HG02763 (cell line): Measurements from ENCODE around the gene MMD.

Experiments used
- ATAC-seq: cut with Tn5 transposase; IDR thresholded peaks from one replicate; pipeline ENCODE4 v1.9.1; 2021; ENCODE audit warnings: mild to moderate bottlenecking, moderate library complexity; ENCODE audit not compliant: unreplicated experiment

MMD gene

GRCh38 chr17:55354941-55355340 lies 66.7 kb downstream of the MMD start:
- ATAC-seq = no peak

GRCh38 chr17:55354010-55354409 lies 67.6 kb downstream of the MMD start:
- no peak for ATAC-seq

- no peak for ATAC-seq
Observed at GRCh38 chr17:55351226-55351625, 70.4 kb downstream of the MMD start.

- ATAC-seq = no peak
Observed at GRCh38 chr17:55350825-55351205, 70.8 kb downstream of the MMD start.

- no peak for ATAC-seq
Observed at GRCh38 chr17:55348749-55349354, 72.8 kb downstream of the MMD start.

GRCh38 chr17:55347341-55347740 lies 74.3 kb downstream of the MMD start:
- no peak for ATAC-seq

DNA sequence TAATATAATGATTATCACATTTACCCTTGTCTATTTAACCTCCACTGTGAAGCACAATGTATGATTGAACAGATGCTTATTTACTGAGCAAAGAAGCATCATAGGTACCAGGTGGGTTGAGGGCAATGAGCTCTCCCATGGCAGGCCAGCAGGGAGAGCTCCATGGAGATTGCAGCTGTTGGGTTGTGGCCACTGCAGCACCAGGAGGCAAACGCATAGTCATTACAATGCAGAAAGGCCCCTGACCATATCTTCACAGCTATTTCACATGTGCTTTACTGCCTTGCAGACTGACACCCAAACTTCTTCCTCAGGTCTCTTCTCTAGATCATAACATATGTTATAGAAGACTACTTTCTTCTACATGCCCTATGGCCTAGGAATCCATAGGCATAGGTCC lies 75.0 kb downstream of the MMD start:
- ATAC-seq = no peak

- ATAC-seq = no peak
Observed at GRCh38 chr17:55345132-55345531, 76.5 kb downstream of the MMD start.

GRCh38 chr17:55344514-55344997 lies 77.1 kb downstream of the MMD start:
- no peak for ATAC-seq

- no peak for ATAC-seq
Observed at GRCh38 chr17:55343900-55344513, 77.6 kb downstream of the MMD start.

GRCh38 chr17:55342800-55343585 lies 78.6 kb downstream of the MMD start:
- no peak for ATAC-seq
